ENCODE results near the gene UQCC2. TPM values are rescaled to one million over a fixed set of nuclear protein-coding genes. Genes with fewer than 3 reads are reported as not detected.
A peak's percentile ranks its signal among the peaks of the same experiment; 100 is the strongest.

Gene UQCC2
- total RNA-seq, 1 donor from 2014 or later = 98.8 TPM

DNA sequence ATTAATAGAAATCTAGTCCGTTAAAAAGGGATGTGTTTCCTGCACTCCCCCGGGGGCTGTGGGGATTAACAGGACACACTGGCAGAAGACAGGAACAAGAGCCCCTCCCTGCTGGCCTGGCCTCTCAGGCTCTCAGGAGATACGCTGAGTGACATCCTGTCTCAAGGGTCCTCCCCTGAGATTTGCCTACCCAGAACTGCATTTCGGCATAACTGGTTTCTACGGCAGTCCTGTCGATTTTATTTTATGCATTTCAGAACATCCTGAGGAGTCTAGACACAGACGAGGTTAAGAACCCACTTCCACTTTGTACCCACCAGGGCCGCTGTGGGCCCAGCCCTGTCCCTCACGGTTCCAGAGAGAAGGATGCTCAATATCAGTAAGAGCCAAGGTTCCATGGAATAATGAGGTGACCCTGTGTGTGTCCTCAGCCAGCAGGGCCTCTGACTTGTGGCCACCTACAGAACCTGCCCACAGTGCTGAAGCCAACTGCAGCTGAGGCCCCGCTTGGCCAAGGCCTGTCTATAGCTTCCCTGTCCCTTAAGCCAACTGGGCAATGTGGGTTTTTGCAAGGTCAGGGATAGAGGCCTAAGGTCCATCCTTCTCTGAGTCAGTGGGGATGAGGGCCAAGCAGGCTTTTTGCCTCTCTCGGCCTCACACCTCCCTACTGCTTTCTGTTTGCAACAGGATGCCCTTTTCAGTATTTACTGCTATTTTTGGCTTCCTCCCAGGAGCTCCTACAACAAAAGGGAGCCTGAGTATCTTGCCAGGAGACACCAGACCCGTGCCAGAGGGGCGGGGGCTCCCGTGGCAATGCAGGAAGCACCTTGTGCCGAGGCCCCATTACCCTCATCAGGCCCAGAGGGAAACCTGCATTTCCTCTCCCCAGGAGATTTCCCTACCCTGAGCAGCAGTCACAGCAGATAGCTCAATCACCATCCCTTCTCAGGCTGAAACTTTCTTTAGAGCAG lies 14.7 kb downstream of the UQCC2 start:
- TF ChIP-seq, protein P1, sequence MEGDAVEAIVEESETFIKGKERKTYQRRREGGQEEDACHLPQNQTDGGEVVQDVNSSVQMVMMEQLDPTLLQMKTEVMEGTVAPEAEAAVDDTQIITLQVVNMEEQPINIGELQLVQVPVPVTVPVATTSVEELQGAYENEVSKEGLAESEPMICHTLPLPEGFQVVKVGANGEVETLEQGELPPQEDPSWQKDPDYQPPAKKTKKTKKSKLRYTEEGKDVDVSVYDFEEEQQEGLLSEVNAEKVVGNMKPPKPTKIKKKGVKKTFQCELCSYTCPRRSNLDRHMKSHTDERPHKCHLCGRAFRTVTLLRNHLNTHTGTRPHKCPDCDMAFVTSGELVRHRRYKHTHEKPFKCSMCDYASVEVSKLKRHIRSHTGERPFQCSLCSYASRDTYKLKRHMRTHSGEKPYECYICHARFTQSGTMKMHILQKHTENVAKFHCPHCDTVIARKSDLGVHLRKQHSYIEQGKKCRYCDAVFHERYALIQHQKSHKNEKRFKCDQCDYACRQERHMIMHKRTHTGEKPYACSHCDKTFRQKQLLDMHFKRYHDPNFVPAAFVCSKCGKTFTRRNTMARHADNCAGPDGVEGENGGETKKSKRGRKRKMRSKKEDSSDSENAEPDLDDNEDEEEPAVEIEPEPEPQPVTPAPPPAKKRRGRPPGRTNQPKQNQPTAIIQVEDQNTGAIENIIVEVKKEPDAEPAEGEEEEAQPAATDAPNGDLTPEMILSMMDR (conservative IDR thresholded peaks at IDR 0.05) = no peak
- Mint-ChIP-seq H3K27ac (no peak overlapping the region), H3K36me3 (peaks cover 4% of the 10 kb centered on the region), H3K4me1 (ENCODE audit: unreplicated experiment) (peaks cover 33% of the 10 kb centered on the region), H3K27me3 (no peaks in the 10 kb centered on the region), H3K4me3 (no peak overlapping the region), H3K9me3 (no peaks in the 10 kb centered on the region)
- DNase-seq (ENCODE audit: extremely low spot score, unreplicated experiment) = no peak

DNA sequence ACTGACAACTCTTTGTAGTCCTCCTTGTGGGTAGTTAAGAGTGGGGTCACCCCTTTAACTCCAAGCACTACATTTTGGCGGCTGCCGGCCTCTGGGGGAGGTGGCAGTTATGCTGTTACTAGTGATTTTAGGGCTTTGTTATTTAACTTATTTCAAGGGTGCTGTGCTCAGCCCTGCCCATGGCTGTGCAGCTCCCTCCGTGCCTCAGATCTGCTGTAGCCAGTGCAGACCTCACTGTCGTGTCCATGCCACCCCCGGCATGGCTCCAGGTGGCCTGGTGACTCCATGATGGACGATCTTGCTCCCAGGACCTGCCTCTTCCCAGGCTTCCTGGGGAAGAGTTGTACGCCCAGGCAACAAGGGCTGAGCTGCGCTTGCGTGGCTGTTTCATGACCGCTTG lies 15.4 kb downstream of the UQCC2 start:
- Mint-ChIP-seq H3K27ac (no peak overlapping the region), H3K4me1 (ENCODE audit: unreplicated experiment) (peaks cover 35% of the 10 kb centered on the region), H3K27me3 (no peaks in the 10 kb centered on the region), H3K9me3 (no peaks in the 10 kb centered on the region), H3K36me3 (peaks cover 4% of the 10 kb centered on the region), H3K4me3 (no peak overlapping the region)
- no peak for DNase-seq (ENCODE audit: extremely low spot score, unreplicated experiment)
- TF ChIP-seq, protein P1 (conservative IDR thresholded peaks at IDR 0.05) = no peak

DNA sequence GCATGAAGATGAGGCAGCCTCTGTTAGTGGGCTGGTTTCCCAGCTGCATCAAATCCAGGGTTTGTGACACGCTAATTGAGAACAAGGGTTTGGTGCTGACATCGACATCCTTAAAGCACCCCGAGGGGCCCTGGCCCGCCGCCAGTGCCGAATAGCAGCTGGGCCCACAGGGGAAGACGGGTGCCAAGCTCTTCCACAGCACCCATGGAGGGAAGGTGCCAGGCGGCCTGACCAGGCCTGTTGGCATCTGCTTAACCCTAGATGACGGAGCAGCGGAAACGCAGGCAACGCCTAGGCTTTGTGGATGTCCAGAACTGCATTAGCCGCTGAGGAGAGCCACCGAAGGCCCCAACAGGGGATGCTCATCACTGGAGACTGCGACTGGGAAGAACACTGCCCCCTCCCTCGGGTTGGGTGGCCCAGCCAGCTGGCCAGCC lies 16.0 kb downstream of the UQCC2 start:
- H3K4me1 Mint-ChIP-seq (ENCODE audit: unreplicated experiment) = peaks cover 34% of the 10 kb centered on the region
- no peak overlapping the region for H3K4me3 Mint-ChIP-seq
- peaks cover 4% of the 10 kb centered on the region for H3K36me3 Mint-ChIP-seq
- TF ChIP-seq, protein P1 (conservative IDR thresholded peaks at IDR 0.05) = no peak
- no peaks in the 10 kb centered on the region for H3K27me3 Mint-ChIP-seq
- no peak overlapping the region for H3K27ac Mint-ChIP-seq
- no peak for DNase-seq (ENCODE audit: extremely low spot score, unreplicated experiment)
- H3K9me3 Mint-ChIP-seq = no peaks in the 10 kb centered on the region

DNA sequence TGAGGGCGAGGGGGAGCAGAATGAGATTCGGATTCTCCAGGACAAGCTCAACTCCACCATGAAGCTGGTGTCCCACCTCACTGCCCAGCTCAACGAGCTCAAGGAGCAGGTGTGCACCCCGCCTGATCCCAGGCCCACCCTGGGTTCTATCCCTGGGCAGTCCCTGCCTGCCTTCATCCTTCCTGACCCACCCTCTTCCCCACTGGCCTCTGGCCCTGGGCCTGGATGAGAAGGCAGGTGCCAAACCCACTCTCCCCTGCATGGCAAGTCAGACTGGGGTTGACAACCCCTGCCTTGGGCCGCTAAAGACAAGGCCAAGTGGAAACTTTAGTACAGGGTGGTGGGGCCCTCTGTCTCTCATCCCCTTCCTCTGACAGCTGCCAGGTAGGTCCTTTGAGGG lies 16.5 kb downstream of the UQCC2 start:
- no peak overlapping the region for H3K27ac Mint-ChIP-seq
- peaks cover 4% of the 10 kb centered on the region for H3K36me3 Mint-ChIP-seq
- TF ChIP-seq, protein P1 (conservative IDR thresholded peaks at IDR 0.05) = no peak
- peaks cover 30% of the 10 kb centered on the region for H3K4me1 Mint-ChIP-seq (ENCODE audit: unreplicated experiment)
- H3K27me3 Mint-ChIP-seq = no peaks in the 10 kb centered on the region
- H3K9me3 Mint-ChIP-seq = no peaks in the 10 kb centered on the region
- DNase-seq (ENCODE audit: extremely low spot score, unreplicated experiment) = no peak
- H3K4me3 Mint-ChIP-seq = no peak overlapping the region

- TF ChIP-seq, protein P1 (conservative IDR thresholded peaks at IDR 0.05) = no peak
- H3K36me3 Mint-ChIP-seq = peaks cover 8% of the 10 kb centered on the region
- H3K4me3 Mint-ChIP-seq = no peak overlapping the region
- H3K27me3 Mint-ChIP-seq = no peaks in the 10 kb centered on the region
- no peaks in the 10 kb centered on the region for H3K9me3 Mint-ChIP-seq
- peak overlapping the region; percentile 8 for H3K27ac Mint-ChIP-seq
- peaks cover 30% of the 10 kb centered on the region for H3K4me1 Mint-ChIP-seq (ENCODE audit: unreplicated experiment)
- DNase-seq (ENCODE audit: extremely low spot score, unreplicated experiment) = no peak
Measured at GRCh38 chr6:33694401-33694931, 17.0 kb downstream of the UQCC2 start.
